ENCODE data around the gene C1GALT1C1L.
"Not testable (repeated sequence)": the region's sequence is repeated elsewhere in the genome, so short reads cannot be mapped to it uniquely, and the experiment has no call there.

The C1GALT1C1L gene

GRCh38 chr2:43676322-43677050 is at the start of gene C1GALT1C1L:
C1GALT1C1L (minus strand) TSS chr2:43676429; CDS start chr2:43676322, 107 bp downstream.
- DNase-seq (ENCODE audit: low read depth) = peak; percentile 3

- no peak for DNase-seq (ENCODE audit: low read depth)
These were observed 49.5 kb upstream of the C1GALT1C1L start for GRCh38 chr2:43725711-43726246.

- DNase-seq (ENCODE audit: low read depth) = no peak
These were observed 48.7 kb upstream of the C1GALT1C1L start for GRCh38 chr2:43724728-43725526.

GRCh38 chr2:43718530-43719124 is 42.4 kb upstream of the C1GALT1C1L start:
- DNase-seq (ENCODE audit: low read depth) = no peak

GRCh38 chr2:43717322-43717721 is 41.1 kb upstream of the C1GALT1C1L start:
- DNase-seq (ENCODE audit: low read depth) = no peak

- DNase-seq (ENCODE audit: low read depth) = no peak
These were observed 39.3 kb upstream of the C1GALT1C1L start for GRCh38 chr2:43715300-43716098.

GRCh38 chr2:43714164-43714563 is 37.9 kb upstream of the C1GALT1C1L start:
- DNase-seq (ENCODE audit: low read depth) = no peak

GRCh38 chr2:43710866-43711265 is 34.6 kb upstream of the C1GALT1C1L start:
- DNase-seq (ENCODE audit: low read depth) = no peak

GRCh38 chr2:43708891-43709290 is 32.7 kb upstream of the C1GALT1C1L start:
- no peak for DNase-seq (ENCODE audit: low read depth)

GRCh38 chr2:43708178-43708577 is 31.9 kb upstream of the C1GALT1C1L start:
- no peak for DNase-seq (ENCODE audit: low read depth)

- DNase-seq (ENCODE audit: low read depth) = no peak
These were observed 31.2 kb upstream of the C1GALT1C1L start for GRCh38 chr2:43707255-43708015.

- DNase-seq (ENCODE audit: low read depth) = no peak
These were observed 24.9 kb upstream of the C1GALT1C1L start for GRCh38 chr2:43701111-43701510.

GRCh38 chr2:43699761-43700160 is 23.5 kb upstream of the C1GALT1C1L start:
- DNase-seq (ENCODE audit: low read depth) = no peak

GRCh38 chr2:43698140-43698539 is 21.9 kb upstream of the C1GALT1C1L start:
- DNase-seq (ENCODE audit: low read depth) = not testable (repeated sequence)

GRCh38 chr2:43692428-43692994 is 16.3 kb upstream of the C1GALT1C1L start:
- DNase-seq (ENCODE audit: low read depth) = no peak

GRCh38 chr2:43689999-43690398 is 13.8 kb upstream of the C1GALT1C1L start:
- no peak for DNase-seq (ENCODE audit: low read depth)

- DNase-seq (ENCODE audit: low read depth) = no peak
These were observed 9.1 kb upstream of the C1GALT1C1L start for GRCh38 chr2:43685357-43685756.

- DNase-seq (ENCODE audit: low read depth) = not testable (repeated sequence)
These were observed 1.6 kb upstream of the C1GALT1C1L start for GRCh38 chr2:43677783-43678182.

GRCh38 chr2:43675646-43676321 is 445 bp downstream of the C1GALT1C1L start:
- no peak for DNase-seq (ENCODE audit: low read depth)

- DNase-seq (ENCODE audit: low read depth) = no peak
These were observed 19.0 kb downstream of the C1GALT1C1L start for GRCh38 chr2:43657241-43657640.

All from stimulated activated CD4-positive, alpha-beta T cell treated with anti-CD3 and anti-CD28 coated beads, Interleukin-2, amount 100 ng/mL, for 4 hours (primary cell).